Uterus (tissue), 4 donors: ENCODE results near the gene GPR37L1. TPM values are rescaled to one million over a fixed set of nuclear protein-coding genes. Genes with fewer than 3 reads are reported as not detected.
"Not testable (repeated sequence)": the region's sequence is repeated elsewhere in the genome, so short reads cannot be mapped to it uniquely, and the experiment has no call there.

Experiments
- DNase-seq, 2 donors: peaks; one replicate each; pipeline ENCODE4 v3.0.0-alpha.2; 2019 to 2020
- H3K27ac ChIP-seq, 2 donors: fragments of 200-600 bp; sonication (generic); 1 replicate in 1 of 2; 2 replicates in 1 of 2; pipeline ENCODE4 v1.5.1; 2016 to 2018
- H3K27me3 ChIP-seq, 2 donors: fragments of 200-600 bp; sonication (generic); one replicate each; pipeline ENCODE4 v1.5.1; 2018 to 2019; ENCODE audit warnings: control low read depth in 1 of 2
- H3K36me3 ChIP-seq, 2 donors: fragments of 200-600 bp; sonication (generic); one replicate each; pipeline ENCODE4 v1.5.1; 2019; ENCODE audit warnings: control low read depth in 1 of 2
- H3K4me1 ChIP-seq, 2 donors: fragments of 200-600 bp; sonication (generic); one replicate each; pipeline ENCODE4 v1.5.1; 2018 to 2019; ENCODE audit warnings: control low read depth in 1 of 2
- H3K4me3 ChIP-seq, 2 donors: fragments of 200-600 bp; sonication (generic); 1 replicate in 1 of 2; 2 replicates in 1 of 2; pipeline ENCODE4 v1.5.1; 2018 to 2019; ENCODE audit warnings: mild to moderate bottlenecking in 1 of 2
- H3K9me3 ChIP-seq, 2 donors: fragments of 200-600 bp; sonication (generic); one replicate each; pipeline ENCODE4 v1.5.1; 2019; ENCODE audit warnings: control low read depth in 1 of 2
- POLR2A ChIP-seq, 2 donors: fragments of 450-650 bp; IDR thresholded peaks; one replicate each; pipeline ENCODE4 v1.6.1; 2016; ENCODE audit warnings: antibody characterized with exemption in 2 of 2, mild to moderate bottlenecking in 1 of 2, moderate library complexity in 1 of 2
- intact Hi-C: fragments of 100-400 bp; cut with DNase I; formaldehyde crosslinking; loops from one replicate; pipeline ENCODE4 v1.15.1; 2023; ENCODE audit warnings: low total_unique reads
- total RNA-seq, 4 donors: library from RNA; depleted of rRNA in 3 of 4; stranded (reverse); fragments of >200 nt in 3 of 4; gene quantifications; one replicate each; pipeline versions ENCODE4 v1.1.0 to v1.2.4, GENCODE V29; 2014 to 2023
- TF ChIP-seq, protein P1 (sequence below), 4 experiments: fragments of 200-600 bp in 2 of 4; fragments of 450-650 bp in 2 of 4; sonication (generic) in 2 of 4; IDR thresholded peaks; one replicate each; pipeline ENCODE4 v1.5.1; 2016 to 2019; ENCODE audit warnings: antibody characterized with exemption in 4 of 4, mild to moderate bottlenecking in 2 of 4, moderate library complexity in 1 of 4
- donor health status: DM: yes; HTN: yes; CAD: no.

Gene GPR37L1
- total RNA-seq, 4 donors from 2014 or later, result 0.09 to 0.21 TPM; not detected in 2

DNA sequence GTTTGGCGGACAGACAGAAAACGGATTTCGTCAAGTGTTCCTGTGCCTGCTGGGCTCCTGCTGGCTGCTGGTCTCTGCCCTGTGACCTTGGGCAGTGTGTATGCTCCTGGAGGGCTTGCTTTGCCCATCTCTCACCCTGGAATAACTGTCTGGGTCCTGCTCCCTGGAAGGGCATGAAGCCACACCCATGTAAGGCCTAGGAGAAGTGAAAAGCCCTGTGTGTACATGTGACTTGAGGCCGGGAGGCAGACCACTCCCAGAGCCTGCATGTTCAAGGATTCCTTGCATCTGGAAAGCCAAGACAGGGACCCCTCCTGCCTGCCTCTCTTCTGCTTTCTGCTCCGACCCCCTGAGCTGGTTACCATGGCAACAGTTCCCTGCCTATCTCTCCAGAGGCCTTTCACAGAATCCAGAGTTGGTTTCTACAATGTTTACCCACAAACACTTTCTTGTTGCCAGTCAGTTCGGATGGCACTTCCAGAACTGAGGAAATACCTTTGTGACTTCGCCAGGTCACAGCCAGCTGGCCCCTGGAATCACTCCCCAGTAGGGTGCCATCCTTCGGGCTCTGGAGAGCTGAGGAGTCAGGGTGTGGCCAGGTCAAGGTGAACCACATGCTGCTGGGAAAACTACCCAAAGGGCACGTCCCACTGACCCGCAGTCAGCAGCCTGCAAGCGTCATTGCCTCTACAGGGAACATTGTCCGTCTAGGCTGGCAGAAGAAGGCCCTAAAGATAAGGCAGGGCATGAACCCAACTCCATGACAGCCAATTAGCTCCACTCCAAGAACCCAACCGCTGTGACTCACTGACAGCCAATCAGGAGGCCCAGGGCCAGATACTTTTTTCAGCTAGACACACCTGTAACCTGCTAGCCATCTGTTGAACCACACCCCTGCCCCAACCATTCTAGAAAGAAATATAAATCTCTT is 14.7 kb upstream of the GPR37L1 start:
- Histone ChIP-seq H3K36me3 (no peaks in the 10 kb centered on the region), H3K27me3 (no peaks in the 10 kb centered on the region), H3K4me1 (peaks cover 0 to 2% of the 10 kb centered on the region in 2 donors), H3K27ac (no peak overlapping the region), H3K9me3 (no peaks in the 10 kb centered on the region), H3K4me3 (no peak overlapping the region)
- intact Hi-C loops, result no loop called here
- no peak for DNase-seq
- TF ChIP-seq, protein P1, sequence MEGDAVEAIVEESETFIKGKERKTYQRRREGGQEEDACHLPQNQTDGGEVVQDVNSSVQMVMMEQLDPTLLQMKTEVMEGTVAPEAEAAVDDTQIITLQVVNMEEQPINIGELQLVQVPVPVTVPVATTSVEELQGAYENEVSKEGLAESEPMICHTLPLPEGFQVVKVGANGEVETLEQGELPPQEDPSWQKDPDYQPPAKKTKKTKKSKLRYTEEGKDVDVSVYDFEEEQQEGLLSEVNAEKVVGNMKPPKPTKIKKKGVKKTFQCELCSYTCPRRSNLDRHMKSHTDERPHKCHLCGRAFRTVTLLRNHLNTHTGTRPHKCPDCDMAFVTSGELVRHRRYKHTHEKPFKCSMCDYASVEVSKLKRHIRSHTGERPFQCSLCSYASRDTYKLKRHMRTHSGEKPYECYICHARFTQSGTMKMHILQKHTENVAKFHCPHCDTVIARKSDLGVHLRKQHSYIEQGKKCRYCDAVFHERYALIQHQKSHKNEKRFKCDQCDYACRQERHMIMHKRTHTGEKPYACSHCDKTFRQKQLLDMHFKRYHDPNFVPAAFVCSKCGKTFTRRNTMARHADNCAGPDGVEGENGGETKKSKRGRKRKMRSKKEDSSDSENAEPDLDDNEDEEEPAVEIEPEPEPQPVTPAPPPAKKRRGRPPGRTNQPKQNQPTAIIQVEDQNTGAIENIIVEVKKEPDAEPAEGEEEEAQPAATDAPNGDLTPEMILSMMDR (IDR thresholded peaks at IDR 0.05), result no peak
- no peak for TF ChIP-seq POLR2A (IDR thresholded peaks at IDR 0.05)

DNA sequence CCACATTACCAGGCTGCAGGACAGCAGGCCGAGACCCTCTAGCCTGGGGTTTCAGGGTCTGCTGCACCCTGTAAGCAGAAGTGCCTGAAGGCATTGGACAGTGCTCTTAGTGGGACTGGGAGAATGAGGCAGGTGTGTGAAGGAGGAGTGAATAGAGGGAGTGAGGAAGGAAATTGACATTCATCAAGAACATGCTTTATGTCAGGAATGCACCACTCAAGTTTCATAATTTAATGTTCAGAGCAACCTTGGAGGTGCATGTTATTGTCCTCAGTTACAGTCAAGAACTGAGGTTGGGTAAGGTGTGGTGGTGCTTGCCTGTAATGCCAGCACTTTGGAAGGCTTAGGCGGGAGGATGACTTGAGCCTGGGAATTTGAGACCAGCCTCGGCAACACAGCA is 11.7 kb upstream of the GPR37L1 start:
- TF ChIP-seq, protein P1 (IDR thresholded peaks at IDR 0.05), result no peak
- no peak for TF ChIP-seq POLR2A (IDR thresholded peaks at IDR 0.05)
- H3K27ac ChIP-seq, result no peak overlapping the region
- H3K27me3 ChIP-seq, result no peaks in the 10 kb centered on the region
- intact Hi-C loops, result no loop called here
- DNase-seq, result no peak
- H3K9me3 ChIP-seq, result no peaks in the 10 kb centered on the region
- no peak overlapping the region for H3K4me3 ChIP-seq
- peaks cover 0 to 6% of the 10 kb centered on the region in 2 donors for H3K4me1 ChIP-seq
- no peaks in the 10 kb centered on the region for H3K36me3 ChIP-seq

DNA sequence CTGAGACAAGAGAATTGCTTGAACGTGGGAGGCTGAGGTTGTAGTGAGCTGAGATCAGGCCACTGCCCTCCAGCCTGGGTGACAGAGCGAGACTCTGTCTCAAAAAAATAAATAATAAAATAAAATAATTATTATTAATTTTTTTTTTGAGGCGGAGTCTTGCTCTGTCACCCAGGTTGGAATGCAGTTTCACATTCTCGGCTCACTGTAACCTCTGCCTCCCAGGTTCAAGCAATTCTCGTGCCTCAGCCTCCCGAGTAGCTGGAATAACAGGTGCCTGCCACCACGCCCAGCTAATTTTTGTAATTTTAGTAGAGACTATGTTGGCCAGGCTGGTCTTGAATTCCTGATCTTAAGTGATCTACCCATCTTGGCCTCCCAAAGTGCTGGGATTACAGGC is 11.1 kb upstream of the GPR37L1 start:
- H3K36me3 ChIP-seq, H3K27me3 ChIP-seq, intact Hi-C loops, DNase-seq, H3K4me3 ChIP-seq, H3K27ac ChIP-seq, H3K9me3 ChIP-seq, H3K4me1 ChIP-seq: not testable (repeated sequence)

DNA sequence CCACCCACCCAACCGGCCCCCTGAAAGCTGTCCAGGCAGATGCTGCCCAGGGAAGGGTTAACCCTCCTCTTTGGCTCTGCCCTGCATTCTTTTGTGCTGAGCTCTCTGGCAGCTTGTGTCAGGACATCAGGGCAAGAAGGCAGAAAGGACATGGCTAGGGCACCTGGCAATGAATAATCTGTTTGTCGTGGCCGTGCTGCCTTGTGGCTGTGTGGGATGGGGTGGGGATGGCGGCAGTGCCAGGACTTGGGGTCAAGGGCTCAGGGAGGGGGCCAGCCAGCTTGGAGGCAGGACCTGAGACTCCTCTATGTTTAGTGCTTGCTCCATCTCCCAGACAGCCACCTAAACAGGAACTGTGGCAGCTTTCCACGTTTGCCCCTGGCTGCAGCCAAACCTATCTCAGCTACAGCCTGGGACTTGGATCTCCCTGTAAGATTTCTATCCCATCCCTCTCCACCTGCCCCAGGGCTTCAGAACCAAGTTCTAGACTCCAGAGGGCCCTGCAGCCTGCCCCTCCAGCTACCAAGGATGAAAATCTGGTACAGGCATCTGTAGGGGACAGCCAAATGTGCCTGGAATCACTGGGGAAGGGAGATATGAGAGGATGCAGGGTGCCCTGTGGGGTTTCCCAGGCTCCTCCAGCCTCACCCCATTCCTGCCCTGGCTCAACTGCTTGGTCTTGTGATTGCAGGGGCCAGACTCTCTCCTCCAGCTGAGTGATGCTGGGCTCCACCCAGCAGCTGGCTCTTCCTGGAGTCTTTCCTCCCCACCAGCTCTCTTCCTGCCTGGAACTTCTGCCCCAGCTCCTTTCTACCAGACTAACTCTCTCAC is 9.6 kb upstream of the GPR37L1 start:
- no peak for DNase-seq
- Histone ChIP-seq H3K4me3 (no peak overlapping the region), H3K4me1 (peaks cover 0 to 6% of the 10 kb centered on the region in 2 donors), H3K27me3 (no peaks in the 10 kb centered on the region), H3K27ac (peak overlapping the region in 1 of 2 donors; percentile 45), H3K9me3 (no peaks in the 10 kb centered on the region), H3K36me3 (no peaks in the 10 kb centered on the region)
- TF ChIP-seq, protein P1 (IDR thresholded peaks at IDR 0.05), result no peak
- no peak for TF ChIP-seq POLR2A (IDR thresholded peaks at IDR 0.05)
- intact Hi-C loops, result no loop called here

DNA sequence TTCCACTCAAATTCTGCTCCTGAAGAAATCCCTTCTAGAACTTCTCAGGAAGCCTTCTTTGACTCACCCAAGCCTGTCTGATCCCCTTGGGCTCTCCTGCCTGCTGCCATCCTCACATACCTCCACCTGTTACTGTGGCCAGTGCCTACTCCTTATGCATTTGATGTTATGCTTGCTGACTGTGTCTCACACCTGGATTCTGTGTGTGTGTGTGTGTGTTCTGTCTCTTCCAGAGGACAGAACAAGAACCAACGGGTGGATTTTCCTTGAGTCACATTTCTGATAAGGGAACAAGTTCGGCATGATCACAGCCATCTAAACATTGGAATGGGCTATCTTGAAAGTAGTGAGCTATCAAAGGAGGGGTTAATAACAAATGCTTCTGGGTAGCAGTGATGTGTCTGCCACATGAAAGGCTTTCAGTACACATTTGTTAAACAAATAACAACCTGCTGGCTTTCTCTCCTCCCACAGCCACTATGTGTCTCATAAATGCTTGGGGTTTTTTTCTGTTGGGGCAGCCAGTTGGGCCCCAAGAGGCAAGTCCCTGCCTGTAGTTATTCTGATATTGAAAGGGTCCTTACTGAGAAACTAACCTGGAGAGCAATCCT is 8.9 kb upstream of the GPR37L1 start:
- TF ChIP-seq POLR2A (IDR thresholded peaks at IDR 0.05), result no peak
- TF ChIP-seq, protein P1 (IDR thresholded peaks at IDR 0.05), result no peak
- Histone ChIP-seq H3K27me3 (no peaks in the 10 kb centered on the region), H3K4me1 (peaks cover 0 to 6% of the 10 kb centered on the region in 2 donors), H3K4me3 (no peak overlapping the region), H3K9me3 (no peaks in the 10 kb centered on the region), H3K36me3 (no peaks in the 10 kb centered on the region), H3K27ac (no peak overlapping the region)
- DNase-seq, result no peak
- intact Hi-C loops, result no loop called here
